Osteocyte (in vitro differentiated cells): ENCODE results near the gene NOP56. TPM values are rescaled to one million over a fixed set of nuclear protein-coding genes. Genes with fewer than 3 reads are reported as not detected.

Source experiments
- DNase-seq: peaks from one replicate; pipeline ENCODE4 v3.0.0; 2021; ENCODE audit warnings: mixed read lengths; ENCODE audit not compliant: unreplicated experiment; ENCODE audit errors: extremely low spot score
- H3K27ac Mint-ChIP-seq: one replicate; pipeline ENCODE4 v1.8.0; 2021; ENCODE audit warnings: mild to moderate bottlenecking, mixed read lengths; ENCODE audit not compliant: unreplicated experiment
- H3K27me3 Mint-ChIP-seq: one replicate; pipeline ENCODE4 v1.8.0; 2021; ENCODE audit warnings: mixed read lengths; ENCODE audit not compliant: unreplicated experiment
- H3K36me3 Mint-ChIP-seq: one replicate; pipeline ENCODE4 v1.8.0; 2021; ENCODE audit warnings: mixed read lengths; ENCODE audit not compliant: unreplicated experiment
- H3K4me1 Mint-ChIP-seq: one replicate; pipeline ENCODE4 v1.8.0; 2021; ENCODE audit warnings: mixed read lengths; ENCODE audit not compliant: unreplicated experiment
- H3K4me3 Mint-ChIP-seq: one replicate; pipeline ENCODE4 v1.8.0; 2021; ENCODE audit warnings: mild to moderate bottlenecking, moderate library complexity, mixed read lengths; ENCODE audit not compliant: unreplicated experiment
- H3K9me3 Mint-ChIP-seq: one replicate; pipeline ENCODE4 v1.8.0; 2021; ENCODE audit warnings: mixed read lengths; ENCODE audit not compliant: unreplicated experiment
- total RNA-seq: library from RNA; stranded (reverse); gene quantifications from 2 replicates; pipeline ENCODE4 v1.2.1, GENCODE V29; 2021
- TF ChIP-seq, protein P1 (sequence below): fragments of 200-600 bp; sonication (generic); IDR thresholded peaks from 2 replicates; pipeline ENCODE4 v1.5.0; 2021; ENCODE audit warnings: antibody characterized with exemption, mild to moderate bottlenecking, moderate library complexity

NOP56 gene
- total RNA-seq, 1 donor from 2014 or later = 141 TPM

GRCh38 chr20:2606507-2607006 is 45.9 kb upstream of the NOP56 start:
- Mint-ChIP-seq H3K27me3 (peaks cover 16% of the 10 kb centered on the region), H3K36me3 (peaks cover 5% of the 10 kb centered on the region), H3K4me3 (no peak overlapping the region), H3K4me1 (peaks cover 12% of the 10 kb centered on the region), H3K27ac (no peak overlapping the region), H3K9me3 (peaks cover 14% of the 10 kb centered on the region)
- TF ChIP-seq, protein P1, sequence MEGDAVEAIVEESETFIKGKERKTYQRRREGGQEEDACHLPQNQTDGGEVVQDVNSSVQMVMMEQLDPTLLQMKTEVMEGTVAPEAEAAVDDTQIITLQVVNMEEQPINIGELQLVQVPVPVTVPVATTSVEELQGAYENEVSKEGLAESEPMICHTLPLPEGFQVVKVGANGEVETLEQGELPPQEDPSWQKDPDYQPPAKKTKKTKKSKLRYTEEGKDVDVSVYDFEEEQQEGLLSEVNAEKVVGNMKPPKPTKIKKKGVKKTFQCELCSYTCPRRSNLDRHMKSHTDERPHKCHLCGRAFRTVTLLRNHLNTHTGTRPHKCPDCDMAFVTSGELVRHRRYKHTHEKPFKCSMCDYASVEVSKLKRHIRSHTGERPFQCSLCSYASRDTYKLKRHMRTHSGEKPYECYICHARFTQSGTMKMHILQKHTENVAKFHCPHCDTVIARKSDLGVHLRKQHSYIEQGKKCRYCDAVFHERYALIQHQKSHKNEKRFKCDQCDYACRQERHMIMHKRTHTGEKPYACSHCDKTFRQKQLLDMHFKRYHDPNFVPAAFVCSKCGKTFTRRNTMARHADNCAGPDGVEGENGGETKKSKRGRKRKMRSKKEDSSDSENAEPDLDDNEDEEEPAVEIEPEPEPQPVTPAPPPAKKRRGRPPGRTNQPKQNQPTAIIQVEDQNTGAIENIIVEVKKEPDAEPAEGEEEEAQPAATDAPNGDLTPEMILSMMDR = no peak
- DNase-seq = no peak

- peaks cover 12% of the 10 kb centered on the region for H3K9me3 Mint-ChIP-seq
- no peak overlapping the region for H3K27ac Mint-ChIP-seq
- H3K4me3 Mint-ChIP-seq = no peak overlapping the region
- no peaks in the 10 kb centered on the region for H3K4me1 Mint-ChIP-seq
- DNase-seq = no peak
- TF ChIP-seq, protein P1 = no peak
- H3K36me3 Mint-ChIP-seq = peaks cover 5% of the 10 kb centered on the region
- H3K27me3 Mint-ChIP-seq = peaks cover 35% of the 10 kb centered on the region
These were observed 42.1 kb upstream of the NOP56 start for GRCh38 chr20:2610326-2610725.

DNA sequence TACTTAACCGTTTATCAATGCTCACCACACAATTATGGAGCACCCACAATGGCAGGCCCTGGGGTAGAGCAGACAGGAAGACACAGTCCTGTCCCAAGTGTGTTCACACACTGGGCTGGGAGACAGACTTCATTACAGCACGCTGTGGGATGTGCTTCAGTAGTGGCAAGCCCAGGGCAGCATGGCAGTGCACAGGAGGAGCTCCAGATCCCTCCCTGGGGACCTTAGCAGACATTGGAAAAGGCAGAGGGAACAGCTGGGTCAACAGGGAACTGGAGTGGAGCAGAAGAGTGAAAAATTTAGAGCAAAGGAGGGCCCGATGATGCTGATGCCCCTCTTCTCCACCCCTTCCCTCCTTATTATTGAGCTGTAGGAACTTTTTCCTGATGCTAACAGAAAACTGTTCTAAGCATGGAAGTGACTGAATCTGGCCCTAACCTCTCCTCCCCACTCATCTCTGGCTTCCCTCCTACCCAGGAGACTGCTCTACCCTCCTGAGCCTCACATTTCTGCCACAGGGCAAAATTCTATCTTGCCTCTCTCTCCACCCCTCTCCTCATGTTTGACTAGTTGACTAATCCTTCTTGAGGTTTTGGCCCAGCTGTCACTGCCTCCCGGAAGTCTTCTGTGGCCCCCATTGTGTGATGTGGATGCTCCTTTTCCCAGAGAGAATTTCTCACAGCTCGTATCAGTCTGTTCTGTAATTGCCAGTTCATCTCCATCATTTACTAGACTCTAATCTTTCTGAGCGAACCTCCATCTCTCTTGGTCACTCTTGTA is 41.3 kb upstream of the NOP56 start:
- no peak for DNase-seq
- TF ChIP-seq, protein P1 = no peak
- Mint-ChIP-seq H3K9me3 (peaks cover 11% of the 10 kb centered on the region), H3K4me3 (no peak overlapping the region), H3K27ac (no peak overlapping the region), H3K36me3 (peaks cover 5% of the 10 kb centered on the region), H3K4me1 (no peaks in the 10 kb centered on the region), H3K27me3 (peaks cover 41% of the 10 kb centered on the region)

DNA sequence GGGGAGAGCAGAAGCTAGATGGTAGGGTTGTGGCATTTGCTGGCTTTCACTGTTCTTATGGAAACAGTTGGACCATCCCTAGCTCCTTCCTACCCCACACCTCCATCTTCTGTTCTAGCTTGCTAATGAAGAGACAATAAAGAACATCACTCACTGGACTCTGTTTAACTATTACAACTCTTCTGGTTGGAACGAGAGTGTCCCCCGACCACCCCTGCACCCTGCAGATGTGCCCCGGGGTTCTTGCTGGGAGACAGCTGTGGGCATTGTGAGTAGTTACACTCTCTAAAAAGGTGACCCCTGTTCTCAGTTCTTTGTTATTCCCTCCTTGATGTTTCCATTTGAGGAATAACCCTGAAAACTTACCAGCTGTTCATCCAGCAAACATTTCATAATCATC is 40.4 kb upstream of the NOP56 start:
- Mint-ChIP-seq H3K27ac (no peak overlapping the region), H3K9me3 (peaks cover 5% of the 10 kb centered on the region), H3K36me3 (peaks cover 3% of the 10 kb centered on the region), H3K4me1 (no peaks in the 10 kb centered on the region), H3K4me3 (no peak overlapping the region), H3K27me3 (peaks cover 44% of the 10 kb centered on the region)
- TF ChIP-seq, protein P1 = no peak
- DNase-seq = no peak

DNA sequence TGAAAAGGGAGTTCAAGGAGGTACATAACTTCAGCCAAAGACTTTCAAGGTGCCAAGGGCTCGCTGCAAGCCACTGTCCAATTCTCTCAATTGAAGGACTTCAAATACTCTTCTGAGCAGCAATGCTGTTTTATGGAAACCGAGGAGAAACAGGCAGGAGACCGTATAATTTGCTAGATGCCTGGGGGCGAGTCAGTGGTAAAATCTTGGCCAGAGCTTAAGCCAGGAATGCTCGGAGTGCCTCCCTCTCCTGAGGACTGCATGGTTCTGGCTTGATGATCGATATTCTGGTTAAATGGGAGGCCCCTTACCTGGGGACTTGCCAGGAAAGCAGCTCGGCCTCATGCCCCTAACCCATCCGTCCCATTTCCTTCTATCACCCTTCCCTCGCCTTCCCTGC is 35.8 kb upstream of the NOP56 start:
- Mint-ChIP-seq H3K27me3 (peaks cover 46% of the 10 kb centered on the region), H3K4me1 (no peaks in the 10 kb centered on the region), H3K36me3 (no peaks in the 10 kb centered on the region), H3K27ac (no peak overlapping the region), H3K9me3 (peaks cover 5% of the 10 kb centered on the region), H3K4me3 (no peak overlapping the region)
- TF ChIP-seq, protein P1 = no peak
- no peak for DNase-seq
